NCI-H2196 treated with DMSO at 0.1 percent for 48 hours (cell line): ENCODE results near the gene RAPGEF2.
A peak's percentile ranks its signal among the peaks of the same experiment; 100 is the strongest.
"Not testable (repeated sequence)": the region's sequence is repeated elsewhere in the genome, so short reads cannot be mapped to it uniquely, and the experiment has no call there.

ENCODE experiments used
- DNase-seq: peaks from one replicate; lab custom pipeline; 2025; ENCODE audit not compliant: unreplicated experiment; lab: John Stamatoyannopoulos, UW

Gene RAPGEF2

DNA sequence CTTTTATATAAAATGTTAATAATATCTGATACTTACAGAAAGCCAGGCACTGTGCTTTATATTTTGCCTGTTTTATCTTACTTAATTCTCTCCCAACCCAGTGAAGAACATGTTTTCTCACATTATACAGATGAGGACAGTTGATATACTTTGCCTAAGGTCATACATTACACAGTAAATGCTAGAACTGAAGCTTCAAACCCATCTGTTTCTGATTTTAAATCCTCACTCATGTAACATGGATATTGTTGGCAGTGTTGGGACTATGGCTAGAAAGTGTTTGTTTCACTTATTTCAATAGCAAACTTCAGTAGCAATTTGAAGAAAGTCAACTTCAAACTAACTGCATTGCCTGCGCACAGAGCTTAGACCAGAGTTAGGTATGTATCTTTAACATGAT, 57.4 kb downstream of the RAPGEF2 start:
- no peak for DNase-seq

DNA sequence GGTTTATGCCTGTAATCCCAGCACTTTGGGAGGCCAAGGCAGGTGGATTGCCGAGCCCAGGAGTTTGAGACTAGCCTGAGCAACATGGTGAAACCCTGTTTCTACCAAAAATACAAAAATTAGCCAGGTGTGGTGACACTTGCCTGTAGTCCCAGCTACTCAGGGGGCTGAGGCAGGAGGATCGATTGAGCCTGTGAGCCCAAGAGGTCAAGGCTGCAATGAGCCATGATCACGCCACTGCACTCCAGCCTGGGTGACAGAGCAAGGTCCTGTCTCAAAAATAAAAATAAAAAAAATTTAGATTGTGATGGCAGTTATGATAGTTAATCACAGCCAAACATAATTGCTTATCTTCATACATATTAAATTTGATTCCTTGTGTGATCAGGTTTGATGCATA, 58.6 kb downstream of the RAPGEF2 start:
- DNase-seq = not testable (repeated sequence)

DNA sequence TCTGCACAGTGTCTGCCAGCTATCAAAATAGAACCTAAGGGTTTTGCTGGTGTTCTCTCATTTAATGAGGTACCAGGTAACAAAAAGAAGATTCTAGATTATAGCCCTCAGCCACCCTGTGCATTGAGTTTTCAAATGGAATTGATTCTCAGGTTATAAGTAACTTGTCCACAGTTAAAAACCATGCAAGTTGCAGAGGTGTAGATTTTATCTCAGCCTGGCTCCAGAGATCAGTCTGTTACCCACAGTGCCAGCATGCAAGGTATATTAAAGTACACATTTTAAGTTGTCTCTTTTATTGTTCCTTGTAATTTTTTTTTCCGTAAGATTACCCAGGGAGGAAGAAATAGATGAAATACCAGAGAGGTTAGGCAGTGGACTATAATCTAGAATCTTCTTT, 59.7 kb downstream of the RAPGEF2 start:
- no peak for DNase-seq

DNA sequence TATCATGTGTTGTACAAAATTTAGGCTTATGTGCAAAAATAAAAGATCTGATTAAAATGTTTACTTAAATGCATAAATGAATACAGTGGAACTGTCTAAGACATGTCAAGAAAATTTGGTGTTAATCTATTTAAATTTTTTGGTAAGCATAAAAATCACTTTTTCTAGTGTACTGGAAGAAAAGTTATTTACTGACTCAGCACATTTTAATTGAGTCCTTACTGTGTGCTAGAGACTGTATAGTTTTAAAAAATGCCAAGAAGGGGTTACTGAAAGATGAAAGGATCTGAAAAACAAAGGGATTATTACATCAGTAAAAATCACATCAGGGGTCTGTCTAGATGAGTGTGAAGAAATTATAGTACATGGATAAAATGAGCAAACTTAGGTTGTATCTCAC, 60.6 kb downstream of the RAPGEF2 start:
- DNase-seq = no peak

DNA sequence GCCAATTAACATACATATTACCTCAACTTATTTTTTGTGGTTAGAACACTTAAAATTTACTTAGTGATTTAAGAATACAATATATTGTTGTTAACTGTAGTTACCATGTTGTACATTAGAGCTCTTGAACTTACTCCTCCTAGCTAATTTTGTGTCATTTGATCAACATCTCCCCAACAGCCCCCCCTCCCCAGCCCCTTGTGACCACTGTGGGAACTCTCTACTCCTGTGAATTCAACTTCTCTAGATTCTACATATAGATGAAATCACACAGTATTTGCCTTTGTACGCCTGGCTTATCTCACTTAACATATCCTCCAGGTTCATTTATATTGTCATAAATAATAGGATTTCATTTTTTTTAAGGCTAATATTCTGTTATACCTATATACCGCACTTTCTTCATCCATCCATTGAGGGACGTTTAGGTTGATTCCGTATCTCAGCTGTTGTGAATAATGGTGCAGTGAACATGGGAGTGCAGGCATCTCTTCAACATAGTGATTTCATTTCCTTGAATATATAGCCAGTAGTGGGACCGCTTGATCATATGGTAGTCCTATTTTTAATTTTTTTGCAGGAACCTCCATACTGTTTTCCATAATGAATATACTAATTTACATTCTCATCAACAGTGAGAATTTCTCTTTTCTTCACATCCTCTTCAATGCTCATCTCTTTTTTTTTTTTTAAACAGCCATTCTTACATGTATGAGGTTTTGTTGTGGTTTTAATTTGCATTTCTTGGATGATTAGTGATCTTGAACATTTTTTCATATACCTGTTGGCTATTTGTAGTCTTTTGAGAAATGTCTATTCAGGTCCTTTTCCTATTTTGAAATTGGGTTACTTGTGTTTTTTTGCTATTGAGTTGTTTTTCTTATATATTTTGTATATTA, 66.8 kb downstream of the RAPGEF2 start:
- no peak for DNase-seq

DNA sequence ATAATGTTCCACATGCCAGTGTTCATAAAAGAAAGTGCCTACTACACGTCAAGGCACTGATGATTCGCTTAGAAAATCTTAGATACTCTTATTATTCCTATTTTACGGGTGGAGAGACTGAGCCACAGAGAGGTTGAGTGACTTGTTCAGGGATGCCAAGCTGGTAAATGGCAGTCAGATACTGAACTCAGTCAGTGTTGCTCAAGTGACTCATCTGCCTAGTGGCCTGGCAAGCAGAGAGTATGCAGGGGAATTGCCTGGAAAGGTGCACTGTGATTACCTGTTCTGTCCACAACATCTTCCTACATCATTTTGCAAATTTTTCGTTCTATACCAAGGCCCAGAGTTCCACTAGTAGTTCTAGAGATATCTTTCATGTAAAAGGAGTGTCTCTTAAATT, 68.4 kb downstream of the RAPGEF2 start:
- no peak for DNase-seq

DNA sequence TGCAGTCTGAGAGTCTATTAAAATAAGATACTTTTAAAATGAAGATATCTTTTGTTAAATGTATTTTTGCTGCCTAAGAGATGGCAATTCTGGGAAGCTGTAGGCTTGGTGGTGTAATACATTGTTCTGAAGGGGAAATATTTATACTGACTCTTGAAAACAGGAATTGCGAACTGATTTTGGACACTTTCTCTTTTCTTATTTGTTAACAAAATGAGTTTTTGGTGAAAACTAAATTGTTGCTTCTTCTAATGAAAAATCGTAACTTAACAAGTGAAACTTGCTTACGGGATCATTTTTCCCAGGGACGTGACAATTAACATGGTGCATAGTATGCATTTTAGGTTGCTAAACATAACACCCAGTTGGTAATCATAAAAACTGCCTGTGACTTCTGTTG, 71.0 kb downstream of the RAPGEF2 start:
- DNase-seq = no peak

DNA sequence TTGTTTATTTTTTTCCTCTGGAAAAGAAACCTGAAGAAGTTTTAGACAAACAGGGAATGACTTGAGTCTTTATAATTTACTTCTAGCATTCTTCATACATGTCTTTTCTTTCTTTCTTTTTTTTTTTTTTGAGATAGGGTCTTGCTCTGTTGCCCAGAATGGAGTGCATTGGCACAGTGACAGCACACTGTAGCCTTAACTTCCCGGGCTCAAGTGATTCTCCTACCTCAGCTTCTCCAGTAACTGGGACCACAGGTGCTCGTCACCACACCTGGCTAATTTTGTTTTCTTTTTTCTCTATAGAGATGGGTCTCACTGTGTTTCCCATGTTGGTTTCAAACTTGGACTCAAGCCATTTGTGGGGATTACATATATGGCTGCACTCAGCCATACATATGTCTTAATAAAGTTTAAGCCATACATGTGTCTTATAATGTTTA, 71.8 kb downstream of the RAPGEF2 start:
- no peak for DNase-seq

DNA sequence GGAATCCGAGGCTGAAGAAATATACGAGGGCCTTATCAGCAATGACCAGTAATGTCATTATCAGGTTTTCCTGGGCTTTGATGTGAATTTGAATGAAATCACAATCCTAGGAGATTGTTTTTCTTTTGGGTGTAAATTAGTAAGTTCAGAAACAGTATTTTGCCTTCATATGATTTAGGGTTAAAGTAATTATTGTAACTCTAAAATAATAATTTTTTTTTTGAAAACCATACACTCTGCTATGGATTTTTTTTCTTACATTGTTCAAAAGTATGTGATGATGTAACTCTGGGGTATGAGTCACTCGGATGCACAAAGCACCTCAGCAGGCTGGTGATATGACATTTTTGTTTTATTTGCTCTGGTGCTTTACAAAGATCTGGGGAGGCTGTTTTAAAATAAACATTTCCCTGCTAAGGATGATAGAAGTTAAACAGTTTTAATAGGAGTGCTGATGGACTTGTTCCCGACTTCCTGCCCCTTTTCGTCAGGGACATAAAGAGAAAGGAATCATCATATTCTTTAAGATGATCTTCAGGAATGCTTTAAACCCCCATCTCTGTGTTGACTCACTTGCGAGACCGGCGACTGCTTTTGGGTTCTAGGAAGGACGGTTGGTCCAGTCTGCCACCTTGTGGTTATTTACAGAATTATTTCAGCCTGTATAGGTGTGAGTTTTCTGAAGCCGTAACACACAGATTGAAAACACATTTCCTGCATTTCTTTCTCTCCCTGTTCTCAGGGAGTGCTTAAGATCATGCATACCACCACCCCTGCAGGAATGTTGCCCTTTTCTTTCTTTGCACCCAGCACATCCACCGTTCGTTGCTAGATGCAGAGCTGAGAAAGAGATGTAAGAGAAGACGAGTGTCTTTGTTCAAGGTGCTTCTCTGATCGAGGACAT, 72.5 kb downstream of the RAPGEF2 start:
- peak; percentile 34 for DNase-seq

DNA sequence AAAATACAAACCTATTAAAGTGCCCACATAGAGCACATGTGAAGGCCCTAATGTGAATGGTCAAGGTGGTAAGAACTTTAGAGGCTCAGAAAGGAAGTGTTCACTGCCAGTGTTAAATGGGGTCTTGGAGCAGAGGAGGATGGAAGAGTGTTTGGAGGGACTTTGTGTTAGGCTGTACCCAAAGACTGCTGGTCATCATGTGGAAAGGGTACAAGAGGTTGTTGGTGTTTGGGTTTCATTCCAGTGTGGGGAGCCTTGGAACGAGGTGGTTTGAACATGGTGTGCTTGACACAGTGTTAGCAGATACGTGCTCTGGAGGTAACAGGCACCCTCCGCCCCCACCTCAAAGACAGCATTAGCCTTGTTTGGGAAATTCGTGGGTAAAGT, 73.1 kb downstream of the RAPGEF2 start:
- DNase-seq = no peak

DNA sequence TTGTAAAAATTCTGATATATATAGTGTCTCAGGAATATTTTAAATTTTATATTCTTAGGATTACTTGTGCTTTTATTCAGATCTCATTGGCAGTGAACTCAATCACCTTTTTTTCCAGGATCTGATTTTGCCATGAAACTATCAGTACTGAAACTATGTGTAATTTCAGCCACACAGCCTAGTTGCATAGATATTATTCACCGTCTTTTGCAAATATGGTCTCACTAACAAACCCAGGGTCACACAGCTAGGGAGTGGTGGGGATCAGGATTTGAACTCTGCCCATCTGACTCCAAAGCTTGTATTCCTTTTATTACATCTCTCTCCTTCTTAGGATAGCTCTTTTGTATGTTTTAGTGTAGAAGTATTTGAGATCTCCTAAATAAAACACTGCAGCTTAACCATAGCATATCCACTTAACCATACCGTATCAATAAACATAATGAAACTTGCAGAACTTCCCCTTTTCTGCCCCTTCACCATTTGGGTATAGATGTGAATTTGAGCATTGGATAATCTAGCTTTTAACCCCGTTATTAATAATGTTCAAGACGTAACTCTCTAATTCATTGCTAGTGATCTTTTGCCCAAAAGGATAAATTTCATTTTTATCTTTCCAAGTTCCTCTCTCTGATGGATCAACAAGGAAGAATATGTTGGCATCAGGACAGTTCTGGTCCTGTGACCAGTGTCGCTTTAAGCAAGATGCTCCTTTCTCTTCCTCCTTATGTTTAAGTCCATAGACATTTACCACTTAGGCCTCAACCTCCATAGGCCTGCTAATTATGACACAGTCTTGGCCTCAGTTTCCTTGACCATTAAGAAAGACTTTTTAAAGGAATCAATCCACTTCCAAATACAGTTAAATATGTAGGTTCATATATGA, 74.6 kb downstream of the RAPGEF2 start:
- no peak for DNase-seq

DNA sequence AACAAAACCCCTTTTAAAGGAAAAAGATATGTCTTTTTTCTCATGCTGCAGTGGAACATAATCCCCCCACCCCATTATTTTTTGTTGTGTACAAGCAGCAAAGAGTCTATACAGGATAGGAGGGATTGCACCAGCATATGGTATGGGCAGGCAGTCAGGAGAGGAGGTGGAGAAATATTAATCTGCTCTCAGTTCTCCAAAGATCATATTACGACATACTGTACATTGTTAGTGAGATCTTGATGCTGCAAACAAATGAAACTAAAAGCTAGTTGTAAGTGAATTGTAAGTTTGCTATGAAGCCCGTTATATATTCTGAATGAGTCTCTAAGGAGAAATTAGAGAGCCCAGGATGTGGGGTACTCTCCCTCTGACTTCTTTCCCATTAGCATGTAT, 75.3 kb downstream of the RAPGEF2 start:
- DNase-seq = no peak

DNA sequence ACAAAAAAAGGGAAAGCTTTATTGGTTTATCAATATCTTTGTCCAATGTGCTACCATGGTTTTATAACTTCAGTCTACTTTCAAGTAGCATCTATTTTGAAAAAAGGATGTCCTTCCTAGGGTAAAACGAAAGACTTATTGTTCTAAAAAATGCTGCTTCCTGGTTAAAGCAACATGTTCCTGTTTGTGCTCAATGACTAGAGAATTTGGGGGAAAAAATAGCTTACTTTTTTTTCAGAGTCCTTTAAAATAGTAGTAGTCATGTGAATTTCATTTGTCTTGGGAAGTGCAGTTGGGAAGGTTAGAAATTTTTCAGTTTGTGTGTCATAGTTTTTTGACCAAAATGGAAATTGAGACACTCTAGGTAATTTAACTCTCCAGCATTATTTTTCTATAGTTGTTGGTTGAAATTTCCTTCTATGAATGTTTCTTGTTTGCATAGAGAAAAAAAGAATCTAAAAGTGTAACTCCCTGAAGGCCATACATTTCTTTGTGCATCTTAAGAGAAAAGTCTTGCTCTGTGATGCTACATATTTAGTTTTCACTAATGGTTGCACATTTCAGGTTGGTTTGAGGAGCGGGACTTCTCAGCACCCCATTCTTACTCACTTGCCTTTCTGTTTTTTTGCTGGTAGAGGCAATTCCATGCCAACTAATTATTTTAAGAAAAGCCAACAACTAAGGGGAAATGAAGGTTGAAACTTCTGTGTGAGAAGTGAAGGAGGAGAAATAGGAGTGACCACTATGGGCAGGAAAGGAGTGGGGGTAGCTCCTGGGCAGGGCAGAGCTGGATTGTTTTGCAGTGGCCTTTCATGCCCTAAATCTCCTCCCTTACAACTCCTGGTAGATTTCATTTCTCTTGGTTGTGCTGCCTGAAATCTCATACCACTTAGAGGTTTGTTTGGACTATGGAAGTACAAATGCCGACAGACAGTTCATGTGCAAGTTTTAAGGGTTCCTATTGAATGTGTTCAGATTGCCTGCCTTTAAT, 76.4 kb downstream of the RAPGEF2 start:
- no peak for DNase-seq

DNA sequence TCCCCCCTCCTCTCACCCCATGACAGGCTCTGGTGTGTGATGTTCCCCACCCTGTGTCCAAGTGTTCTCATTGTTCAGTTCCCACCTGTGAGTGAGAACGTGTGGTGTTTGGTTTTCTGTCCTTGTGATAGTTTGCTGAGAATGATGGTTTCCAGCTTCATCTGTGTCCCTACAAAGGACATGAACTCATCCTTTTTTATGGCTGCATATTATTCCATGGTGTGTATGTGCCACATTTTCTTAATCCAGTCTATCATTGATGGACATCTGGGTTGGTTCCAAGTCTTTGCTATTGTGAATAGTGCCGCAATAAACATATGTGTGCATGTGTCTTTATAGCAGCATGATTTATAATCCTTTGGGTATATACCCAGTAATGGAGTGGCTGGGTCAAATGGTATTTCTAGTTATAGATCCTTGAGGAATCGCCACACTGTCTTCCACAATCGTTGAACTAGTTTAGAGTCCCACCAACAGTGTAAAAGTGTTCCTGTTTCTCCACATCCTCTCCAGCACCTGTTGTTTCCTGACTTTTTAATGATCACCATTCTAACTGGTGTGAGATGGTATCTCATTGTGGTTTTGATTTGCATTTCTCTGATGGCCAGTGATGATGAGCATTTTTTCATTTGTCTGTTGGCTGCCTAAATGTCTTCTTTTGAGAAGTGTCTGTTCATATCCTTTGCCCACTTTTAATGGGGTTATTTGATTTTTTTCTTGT, 81.2 kb downstream of the RAPGEF2 start:
- not testable (repeated sequence) for DNase-seq

DNA sequence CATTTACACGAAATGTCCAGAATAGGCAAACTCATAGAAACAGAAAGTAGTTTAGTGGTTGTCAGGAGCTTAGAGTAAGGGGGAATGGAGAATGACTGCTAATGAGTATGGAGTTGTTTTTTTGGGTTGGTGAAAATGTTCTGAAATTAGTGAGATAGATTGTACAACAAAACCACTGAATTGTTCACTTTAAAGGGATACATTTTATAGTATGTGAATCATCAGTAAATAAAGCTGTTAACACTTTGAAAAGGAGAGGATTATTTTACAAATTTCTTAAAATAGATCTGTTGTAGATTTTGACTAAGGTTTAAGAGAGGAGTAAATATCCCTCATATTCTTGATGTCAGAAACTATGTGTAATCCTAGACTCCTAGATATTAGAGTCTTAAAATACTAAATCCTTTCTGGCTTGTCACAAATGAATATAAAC, 82.7 kb downstream of the RAPGEF2 start:
- DNase-seq = no peak

DNA sequence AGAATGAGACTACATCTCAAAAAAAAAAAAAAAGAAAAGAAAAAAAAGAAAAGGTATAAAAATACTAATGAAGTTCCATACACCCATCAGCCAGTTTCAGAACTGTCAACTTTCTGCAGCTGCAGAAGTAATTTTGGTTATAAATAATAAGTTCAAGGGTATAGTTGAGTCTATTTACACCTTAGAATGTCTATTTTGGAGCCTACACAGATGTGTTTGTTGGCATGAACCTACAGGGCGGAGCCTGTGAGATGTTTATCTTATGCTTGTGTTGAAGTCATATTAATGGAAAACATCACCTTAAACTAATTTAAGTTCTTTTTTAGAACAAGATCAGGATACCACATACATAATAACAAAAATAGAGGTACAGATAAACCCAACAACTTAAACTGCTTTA, 85.8 kb downstream of the RAPGEF2 start:
- no peak for DNase-seq

DNA sequence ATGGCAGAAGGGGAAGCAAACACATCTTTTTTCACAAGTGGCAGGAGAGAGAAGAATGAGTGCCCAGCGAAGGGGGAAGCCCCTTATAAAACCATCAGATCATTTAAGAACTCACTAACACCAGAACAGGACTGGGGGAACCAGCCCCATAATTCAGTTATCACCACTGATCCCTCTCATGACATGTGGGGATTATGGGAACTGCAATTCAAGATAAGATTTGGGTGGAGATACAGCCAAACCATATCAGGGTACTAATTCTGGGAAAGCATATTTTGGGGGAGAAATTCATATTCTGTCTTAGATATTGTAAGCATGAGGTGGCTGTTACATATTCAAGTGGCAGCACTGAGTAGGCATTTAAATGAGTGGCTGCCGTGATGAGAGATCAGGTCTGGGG, 87.8 kb downstream of the RAPGEF2 start:
- DNase-seq = no peak

DNA sequence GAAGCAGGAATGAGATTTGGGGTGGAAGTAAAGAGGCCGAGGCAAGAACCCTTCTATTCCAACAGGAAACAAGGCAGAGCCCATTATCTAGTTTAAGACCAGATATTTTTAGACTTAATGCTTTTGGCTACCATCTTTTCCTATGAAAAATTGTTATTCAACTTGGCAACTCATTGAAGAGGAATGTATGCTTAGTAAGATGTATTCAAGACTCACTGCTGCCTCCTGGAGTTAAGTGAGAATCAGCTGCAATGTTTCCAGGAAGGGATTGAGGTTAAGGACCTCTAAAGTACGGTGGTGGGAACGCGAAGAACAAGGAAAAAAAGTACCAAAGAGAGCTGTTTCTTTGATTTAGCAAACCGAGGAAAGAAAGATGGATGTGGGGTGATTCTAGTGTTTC, 89.1 kb downstream of the RAPGEF2 start:
- DNase-seq = no peak

DNA sequence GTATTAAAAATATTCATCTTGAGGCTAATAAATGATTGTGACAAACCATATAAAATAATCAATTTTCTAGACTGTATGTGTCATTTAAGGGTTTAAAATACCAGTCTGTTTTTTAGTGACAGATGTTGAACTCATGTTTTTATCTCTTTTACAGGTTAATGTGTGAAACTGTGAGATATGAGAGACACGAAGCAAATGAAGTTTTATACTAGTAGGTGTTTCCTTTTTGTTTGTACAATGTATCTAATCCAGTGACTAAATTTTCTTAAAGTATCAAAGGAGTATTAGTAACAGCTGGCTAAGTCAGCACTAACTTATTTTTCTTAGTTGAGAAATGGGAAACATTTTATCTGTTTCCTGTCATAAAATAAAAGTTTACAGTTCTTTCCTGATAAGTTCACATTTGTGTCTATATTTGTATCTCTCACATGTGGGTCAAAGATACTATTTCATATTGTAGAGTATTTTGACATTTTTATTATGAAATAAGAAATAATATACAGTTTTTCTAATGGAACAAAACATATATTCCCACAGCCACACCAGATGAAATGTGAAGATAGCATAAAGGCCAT, 90.3 kb downstream of the RAPGEF2 start:
- DNase-seq = no peak
